GM19043 (cell line): Measurements from ENCODE around the gene UCK2.
A peak's percentile ranks its signal among the peaks of the same experiment; 100 is the strongest.

Source experiments
- ATAC-seq: cut with Tn5 transposase; IDR thresholded peaks from one replicate; pipeline ENCODE4 v1.9.1; 2021; ENCODE audit warnings: low read depth; ENCODE audit not compliant: unreplicated experiment

Gene UCK2

DNA sequence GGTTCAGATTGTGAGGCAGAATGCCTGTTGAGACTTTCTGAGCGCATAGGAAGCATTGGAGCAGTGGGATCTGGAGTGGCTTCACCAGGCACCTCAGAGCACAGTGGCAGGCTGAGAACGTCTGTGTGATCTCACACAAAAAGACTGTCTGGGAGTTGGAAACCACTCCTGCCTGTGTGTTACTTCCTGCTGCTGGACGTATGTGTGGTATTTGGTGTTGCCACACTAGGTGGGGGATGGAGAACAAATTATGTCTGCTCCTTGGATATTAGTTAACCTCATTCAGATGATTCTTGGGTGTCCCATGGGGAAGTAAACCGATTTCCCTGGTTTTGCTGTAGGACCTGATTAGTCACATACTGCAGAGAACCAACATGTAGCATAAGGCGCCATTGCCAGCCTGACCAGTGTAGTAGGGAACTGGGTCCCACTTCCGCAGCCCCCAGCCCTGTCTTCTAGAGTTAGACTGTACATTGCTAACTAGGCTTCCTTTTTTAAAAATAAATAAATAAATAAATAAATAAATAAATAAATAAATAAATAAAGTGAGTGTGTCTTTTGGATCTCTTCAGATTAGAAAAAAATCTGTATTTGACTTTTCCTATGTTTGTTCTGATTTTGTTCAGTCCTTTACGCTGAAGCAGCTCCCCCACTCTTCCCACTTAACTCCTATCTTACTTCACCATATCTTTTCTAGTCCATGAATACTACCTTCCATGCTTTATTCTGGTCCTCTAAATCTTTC, 26.9 kb downstream of the UCK2 start:
- no peak for ATAC-seq

GRCh38 chr1:165855010-165855838, 27.8 kb downstream of the UCK2 start:
- ATAC-seq, result no peak

- no peak for ATAC-seq
Measured at GRCh38 chr1:165856021-165856420, 28.6 kb downstream of the UCK2 start.

GRCh38 chr1:165856606-165857005, 29.2 kb downstream of the UCK2 start:
- no peak for ATAC-seq

DNA sequence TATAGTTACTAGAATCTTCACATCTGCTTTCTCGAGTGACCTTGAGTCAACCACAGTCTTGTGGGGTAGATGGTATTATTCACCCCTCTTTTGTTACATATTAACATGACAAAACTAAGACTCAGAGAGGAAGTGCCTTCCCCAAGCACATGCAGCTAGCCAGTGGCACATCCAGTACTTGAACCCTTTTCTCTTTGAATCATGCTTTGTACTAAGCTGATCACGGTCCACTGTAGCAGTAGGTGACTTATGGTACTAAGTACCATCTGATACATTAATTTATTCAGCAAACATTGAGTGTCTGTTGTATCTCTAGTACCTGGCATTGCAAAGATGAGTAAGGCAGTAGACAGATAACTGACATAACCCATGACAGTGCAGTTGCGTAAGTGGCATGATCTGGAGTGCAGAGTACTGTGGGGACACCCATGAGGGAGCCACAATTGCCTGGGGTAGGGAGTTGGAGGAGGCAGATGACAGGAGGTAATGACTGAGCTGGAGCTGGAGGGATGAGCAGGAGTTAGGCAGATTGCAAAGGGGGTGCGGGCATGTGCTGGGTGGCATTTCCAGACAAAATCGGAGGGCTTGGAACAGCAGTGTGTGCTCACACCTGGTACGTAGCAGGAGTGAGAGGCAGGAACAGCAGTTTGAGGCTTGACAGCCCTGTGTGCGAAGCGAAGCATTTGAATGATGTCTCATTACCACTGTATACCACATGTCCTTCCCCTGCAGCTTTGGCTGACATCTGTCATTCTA, 29.8 kb downstream of the UCK2 start:
- peak; percentile 95 for ATAC-seq

DNA sequence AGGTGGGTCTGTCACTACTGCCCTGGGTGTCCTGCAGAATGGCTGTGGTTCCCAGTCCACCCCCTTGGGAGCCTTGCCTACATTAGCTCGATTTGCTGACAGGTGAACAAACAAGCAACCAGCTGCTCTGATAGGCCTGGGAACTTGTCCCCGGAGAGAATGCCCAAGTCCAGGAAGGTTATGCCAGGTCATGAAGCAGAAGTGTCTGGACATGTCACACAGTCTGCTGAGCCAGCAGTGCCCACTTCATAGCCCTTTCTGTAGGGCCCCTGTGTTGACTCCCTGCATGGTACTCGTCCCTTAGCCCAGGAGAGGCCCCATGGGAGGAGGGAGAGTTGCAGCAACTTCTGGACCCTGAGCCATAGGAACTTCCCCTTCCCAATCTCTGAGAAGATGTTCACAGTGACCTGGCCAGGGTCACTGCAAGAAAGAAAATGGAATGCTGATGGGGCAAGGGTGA, 31.0 kb downstream of the UCK2 start:
- no peak for ATAC-seq

GRCh38 chr1:165858967-165859845, 31.8 kb downstream of the UCK2 start:
- no peak for ATAC-seq

DNA sequence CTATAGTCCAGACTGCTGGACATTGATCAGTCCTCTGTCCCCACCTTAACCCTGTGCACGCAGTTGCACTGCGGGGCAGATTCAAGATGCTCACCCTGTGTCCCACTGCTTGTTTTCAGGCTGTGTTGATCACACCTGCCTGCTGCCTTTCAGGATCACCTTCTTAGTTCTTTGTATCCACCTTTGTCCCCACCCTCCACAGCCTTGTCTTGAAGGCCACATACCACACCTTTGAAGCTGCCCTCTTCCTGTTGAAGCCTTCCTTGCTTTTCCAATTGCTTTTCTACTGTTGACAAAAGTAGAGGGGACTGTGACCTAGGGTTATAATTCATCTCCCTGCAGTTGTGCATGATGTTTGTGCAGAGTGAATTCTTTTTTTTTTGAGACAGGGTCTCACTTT, 32.7 kb downstream of the UCK2 start:
- no peak for ATAC-seq

GRCh38 chr1:165861911-165862310, 34.5 kb downstream of the UCK2 start:
- ATAC-seq, result no peak

GRCh38 chr1:165862448-165862847, 35.0 kb downstream of the UCK2 start:
- peak; percentile 82 for ATAC-seq

DNA sequence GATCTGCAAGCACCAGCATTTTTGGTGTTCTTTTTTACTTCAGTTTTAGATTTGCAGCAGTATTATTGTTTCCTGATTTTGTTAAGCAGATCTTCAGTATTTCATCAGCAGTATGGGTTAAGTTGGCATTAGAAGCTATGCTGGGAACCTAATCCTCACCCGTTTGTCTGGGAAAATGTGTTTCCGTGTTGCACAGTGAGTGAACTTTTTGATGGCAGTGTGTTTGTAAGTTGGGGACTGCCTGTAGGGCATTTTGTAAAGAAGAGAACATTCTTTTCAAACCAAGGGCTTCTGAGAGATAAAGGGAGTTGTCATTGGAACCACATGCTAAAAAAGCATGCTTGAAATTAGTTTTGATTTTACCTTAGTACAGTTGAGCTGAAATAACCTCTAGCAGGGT, 35.9 kb downstream of the UCK2 start:
- no peak for ATAC-seq

- no peak for ATAC-seq
Measured at GRCh38 chr1:165865633-165866340, 38.4 kb downstream of the UCK2 start.

DNA sequence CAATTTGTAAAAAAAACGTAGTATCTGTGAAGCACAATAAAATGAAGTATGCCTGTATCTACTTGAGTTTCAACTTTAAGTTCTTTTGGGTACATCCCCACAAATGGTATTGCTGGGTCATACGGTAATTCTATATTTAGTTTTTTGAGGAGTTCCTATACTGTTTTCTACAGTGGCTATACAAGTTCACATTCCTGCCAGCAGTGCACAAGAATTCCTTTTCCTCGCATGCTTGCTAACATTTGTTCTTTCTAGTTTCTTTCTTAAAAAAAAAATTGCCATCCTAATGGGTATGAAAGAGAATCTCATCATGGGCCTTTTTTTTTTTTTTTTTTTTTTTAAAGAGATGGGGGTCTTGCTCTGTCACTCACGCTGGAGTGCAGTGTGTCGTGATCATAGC, 41.9 kb downstream of the UCK2 start:
- no peak for ATAC-seq

DNA sequence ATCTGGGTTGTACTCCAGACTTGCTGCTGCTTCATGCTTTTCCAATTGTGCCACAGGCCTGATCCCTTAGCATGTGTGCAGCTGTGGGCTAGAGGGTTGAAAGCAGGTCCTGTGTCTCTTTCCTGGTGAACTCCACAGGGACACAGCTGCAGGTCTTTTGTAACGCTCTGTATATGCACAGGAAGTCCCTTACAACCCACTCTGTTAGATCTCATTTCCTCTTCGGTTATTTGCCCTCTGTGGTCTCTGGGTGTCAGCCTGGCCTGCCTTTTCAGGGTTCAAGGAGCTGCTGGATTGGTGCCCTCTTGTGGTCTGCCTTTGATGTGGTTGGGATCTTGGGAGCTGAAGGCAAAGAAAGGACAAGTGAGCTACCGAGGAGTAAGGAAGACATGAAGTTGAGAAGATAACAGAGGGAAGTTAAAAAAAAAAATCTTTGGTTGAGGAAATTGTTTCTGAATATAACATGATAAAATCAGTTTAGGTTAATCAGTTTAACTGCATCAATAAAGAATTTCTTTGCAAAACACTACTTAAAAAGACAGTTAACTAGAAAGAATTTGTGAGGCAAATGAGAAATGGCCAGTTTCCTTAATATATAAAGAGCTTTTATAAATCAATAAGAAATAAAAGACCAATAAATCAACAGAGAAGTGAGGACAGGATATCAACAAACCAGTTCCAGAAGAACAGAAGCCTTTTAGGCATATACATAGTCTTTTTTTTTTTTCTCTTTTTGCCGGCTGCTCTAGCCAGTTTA, 44.1 kb downstream of the UCK2 start:
- peak; percentile 76 for ATAC-seq

- ATAC-seq, result no peak
Measured at GRCh38 chr1:165873481-165873880, 46.1 kb downstream of the UCK2 start.

DNA sequence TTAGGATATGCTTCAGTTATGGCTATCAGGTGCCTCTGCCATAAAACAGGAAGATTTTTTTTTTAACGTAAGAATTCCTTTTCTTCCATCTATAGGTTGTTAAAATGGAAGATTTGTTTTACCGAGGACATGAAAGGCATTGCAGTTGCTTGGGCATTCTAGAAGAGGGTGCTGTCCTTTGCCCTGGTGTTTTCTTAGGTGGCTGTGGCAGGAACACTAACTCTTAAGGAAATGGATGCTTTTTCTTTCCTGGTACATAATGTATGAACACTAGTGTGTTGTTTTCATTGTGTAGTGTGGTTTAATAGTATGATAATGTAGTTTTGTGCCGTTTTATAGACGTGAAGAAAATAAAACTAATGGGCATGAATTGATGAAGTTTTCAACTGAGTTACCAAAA, 47.2 kb downstream of the UCK2 start:
- no peak for ATAC-seq

- peak; percentile 24 for ATAC-seq
Measured at GRCh38 chr1:165875171-165875570, 47.8 kb downstream of the UCK2 start.

DNA sequence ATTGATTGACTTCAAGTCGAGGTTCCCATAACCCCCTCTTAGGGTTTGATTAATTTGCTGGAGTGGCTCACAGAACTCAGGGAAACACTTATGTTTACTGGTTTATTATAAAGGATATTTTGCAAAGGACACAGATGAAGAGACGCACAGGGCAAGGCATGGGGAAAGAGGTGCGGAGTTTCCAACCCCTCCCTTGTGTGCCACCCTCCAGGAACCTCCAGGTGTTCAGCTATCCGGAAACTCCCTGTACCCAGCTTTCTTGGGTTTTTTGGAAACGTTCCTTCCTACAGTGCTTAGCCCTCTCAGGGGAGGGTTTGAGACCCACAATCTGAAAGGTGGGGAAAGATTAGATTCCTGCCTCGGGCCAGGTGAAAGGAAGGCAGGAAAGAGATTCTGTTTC, 48.2 kb downstream of the UCK2 start:
- no peak for ATAC-seq

DNA sequence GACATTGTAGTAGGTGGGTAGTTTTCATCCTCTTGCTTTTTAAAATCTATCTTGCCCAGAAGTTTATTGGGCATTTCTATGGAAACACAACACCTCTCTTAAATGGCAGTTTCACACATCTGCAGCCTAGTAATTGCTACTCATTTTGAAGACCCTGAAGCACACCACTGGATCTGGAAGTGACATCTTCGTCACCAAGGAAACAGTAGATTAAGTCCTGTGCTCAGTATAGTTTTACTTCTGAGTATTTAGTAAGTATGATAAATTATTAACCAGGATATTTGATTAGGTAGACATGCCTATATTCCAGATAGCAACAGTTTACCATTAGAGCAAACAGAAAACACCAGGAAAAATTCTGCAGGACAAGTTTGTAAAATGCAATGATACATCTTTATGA, 48.7 kb downstream of the UCK2 start:
- ATAC-seq, result peak; percentile 40
